ENCODE data around the gene NPIPA2.
"Not testable (repeated sequence)": the region's sequence is repeated elsewhere in the genome, so short reads cannot be mapped to it uniquely, and the experiment has no call there.

NPIPA2 gene

GRCh38 chr16:14803577-14803976, 61.2 kb downstream of the NPIPA2 start:
- DNase-seq (ENCODE audit: low spot score); in situ Hi-C loops (cut with MboI; ENCODE audit: low pct_unique_long_range_greater_than_20kb, low sequenced_read_pairs, unreplicated experiment): not testable (repeated sequence)

DNA sequence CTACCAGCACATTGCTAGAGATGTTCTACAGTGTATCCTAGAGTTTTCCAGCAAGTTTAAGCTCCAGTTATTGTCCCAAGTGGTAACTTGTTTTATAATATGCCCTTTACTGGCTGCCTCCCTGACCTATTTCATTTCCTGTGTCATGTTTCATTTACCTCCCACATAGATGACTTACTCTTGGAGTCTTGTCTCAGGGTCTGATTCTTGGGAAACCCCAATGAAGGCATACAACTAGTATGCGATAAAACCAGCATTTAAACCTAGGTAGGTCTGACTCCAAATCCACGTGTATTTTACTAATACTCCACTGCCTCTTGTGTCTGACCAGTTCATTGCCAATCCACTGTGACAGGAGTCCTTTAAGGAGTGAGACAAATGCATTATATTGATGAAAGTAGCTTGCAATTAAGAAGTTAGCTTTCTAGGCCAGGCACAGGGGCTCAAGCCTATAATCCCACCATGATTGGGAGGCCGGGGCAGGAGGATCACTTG, 64.9 kb downstream of the NPIPA2 start:
- in situ Hi-C loops (cut with MboI; ENCODE audit: low pct_unique_long_range_greater_than_20kb, low sequenced_read_pairs, unreplicated experiment); DNase-seq (ENCODE audit: low spot score): not testable (repeated sequence)

GRCh38 chr16:14813890-14814289, 71.6 kb downstream of the NPIPA2 start:
- in situ Hi-C loops (cut with MboI; ENCODE audit: low pct_unique_long_range_greater_than_20kb, low sequenced_read_pairs, unreplicated experiment); DNase-seq (ENCODE audit: low spot score): not testable (repeated sequence)

Measured in GM13977 (cell line).